Measurements from ENCODE around the gene IGFBP6. TPM values are rescaled to one million over a fixed set of nuclear protein-coding genes. Genes with fewer than 3 reads are reported as not detected.

The IGFBP6 gene
- total RNA-seq, 1 experiment from 2014 or later, result 58.0 TPM

DNA sequence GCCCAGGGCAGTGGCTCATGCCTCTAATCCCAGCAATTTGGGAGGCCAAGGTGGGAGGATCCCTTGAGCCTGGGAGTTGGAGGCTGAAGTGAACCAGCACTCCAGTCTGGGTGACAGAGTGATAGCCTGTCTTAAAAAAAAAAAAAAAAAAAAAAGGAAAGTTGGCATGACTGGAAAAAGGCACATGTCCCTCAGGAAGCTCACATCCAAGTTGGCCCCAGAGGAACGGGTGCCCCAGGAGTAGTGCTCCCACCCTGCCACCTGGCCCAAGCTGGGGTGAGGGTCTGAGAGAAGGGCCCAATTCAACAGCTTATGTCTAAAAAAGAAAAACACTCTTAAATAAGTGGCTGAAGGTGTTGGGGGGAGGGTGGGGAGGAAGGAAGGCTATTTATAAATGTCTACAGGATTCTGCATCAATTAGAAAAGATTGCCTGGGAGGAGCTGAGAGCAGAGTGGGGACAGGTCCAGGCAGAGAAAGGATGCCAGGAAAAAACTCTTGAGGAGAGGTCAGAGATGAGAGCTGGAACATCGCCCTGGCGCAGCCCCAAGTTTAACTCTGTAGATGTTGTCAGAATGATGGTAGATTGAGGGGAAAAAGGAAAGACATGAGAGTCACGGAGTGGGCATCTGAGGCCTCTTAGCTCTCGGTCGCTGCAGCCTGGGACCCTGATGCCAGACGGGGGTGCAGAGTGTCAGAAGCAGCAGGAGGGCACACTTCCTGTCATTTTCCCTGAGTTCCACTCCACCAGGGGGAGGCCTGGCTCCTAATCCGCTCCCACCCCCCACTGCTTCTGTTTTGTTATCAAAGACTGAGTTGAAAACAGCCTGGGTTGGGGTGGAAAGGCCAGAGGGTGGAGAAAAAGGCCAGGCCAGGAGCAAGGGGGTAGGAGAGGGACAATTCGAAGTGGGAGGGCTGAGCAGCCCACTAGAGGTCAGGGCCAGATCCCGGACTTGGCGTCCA, 25.6 kb upstream of the IGFBP6 start:
- Histone ChIP-seq H3K27me3 (replicated peaks) (no peaks in the 10 kb centered on the region), H3K9me3 (replicated peaks) (no peaks in the 10 kb centered on the region), H3K4me1 (replicated peaks) (peaks cover 28% of the 10 kb centered on the region), H3K27ac (no peak overlapping the region), H3K4me3 (no peak overlapping the region), H3K36me3 (peaks cover 61% of the 10 kb centered on the region)
- no peak for DNase-seq (ENCODE audit: low read depth in 1 of 2, low spot score in 2 of 2)

GRCh38 chr12:53073881-53074280, 23.6 kb upstream of the IGFBP6 start:
- Histone ChIP-seq H3K27ac (no peak overlapping the region), H3K9me3 (replicated peaks) (no peaks in the 10 kb centered on the region), H3K27me3 (replicated peaks) (no peaks in the 10 kb centered on the region), H3K36me3 (peaks cover 63% of the 10 kb centered on the region), H3K4me3 (no peak overlapping the region), H3K4me1 (replicated peaks) (peaks cover 26% of the 10 kb centered on the region)
- no peak for DNase-seq (ENCODE audit: low read depth in 1 of 2, low spot score in 2 of 2)

- no peak overlapping the region for H3K4me3 ChIP-seq
- no peak for DNase-seq (ENCODE audit: low read depth in 1 of 2, low spot score in 2 of 2)
- H3K9me3 ChIP-seq (replicated peaks), result no peaks in the 10 kb centered on the region
- H3K36me3 ChIP-seq, result peaks cover 63% of the 10 kb centered on the region
- no peaks in the 10 kb centered on the region for H3K27me3 ChIP-seq (replicated peaks)
- peaks cover 26% of the 10 kb centered on the region for H3K4me1 ChIP-seq (replicated peaks)
- H3K27ac ChIP-seq, result no peak overlapping the region
Measured at GRCh38 chr12:53074283-53074998, 23.0 kb upstream of the IGFBP6 start.

GRCh38 chr12:53074999-53075370, 22.5 kb upstream of the IGFBP6 start:
- Histone ChIP-seq H3K36me3 (peaks cover 60% of the 10 kb centered on the region), H3K27me3 (replicated peaks) (no peaks in the 10 kb centered on the region), H3K4me1 (replicated peaks) (peaks cover 31% of the 10 kb centered on the region), H3K4me3 (no peak overlapping the region), H3K27ac (no peak overlapping the region), H3K9me3 (replicated peaks) (no peaks in the 10 kb centered on the region)
- no peak for DNase-seq (ENCODE audit: low read depth in 1 of 2, low spot score in 2 of 2)

- H3K27ac ChIP-seq, result no peak overlapping the region
- H3K36me3 ChIP-seq, result peaks cover 46% of the 10 kb centered on the region
- peaks cover 32% of the 10 kb centered on the region for H3K4me1 ChIP-seq (replicated peaks)
- no peaks in the 10 kb centered on the region for H3K27me3 ChIP-seq (replicated peaks)
- no peaks in the 10 kb centered on the region for H3K9me3 ChIP-seq (replicated peaks)
- DNase-seq (ENCODE audit: low read depth in 1 of 2, low spot score in 2 of 2), result no peak
- no peak overlapping the region for H3K4me3 ChIP-seq
Measured at GRCh38 chr12:53076461-53076860, 21.0 kb upstream of the IGFBP6 start.

- DNase-seq (ENCODE audit: low read depth in 1 of 2, low spot score in 2 of 2), result no peak
- H3K27me3 ChIP-seq (replicated peaks), result no peaks in the 10 kb centered on the region
- peaks cover 44% of the 10 kb centered on the region for H3K36me3 ChIP-seq
- no peak overlapping the region for H3K4me3 ChIP-seq
- peaks cover 31% of the 10 kb centered on the region for H3K4me1 ChIP-seq (replicated peaks)
- no peak overlapping the region for H3K27ac ChIP-seq
- no peaks in the 10 kb centered on the region for H3K9me3 ChIP-seq (replicated peaks)
Measured at GRCh38 chr12:53077030-53077429, 20.4 kb upstream of the IGFBP6 start.

GRCh38 chr12:53078425-53079225, 18.8 kb upstream of the IGFBP6 start:
- DNase-seq (ENCODE audit: low read depth in 1 of 2, low spot score in 2 of 2), result peak in 1 of 2 experiments; percentile 43
- H3K36me3 ChIP-seq, result peaks cover 32% of the 10 kb centered on the region
- H3K4me3 ChIP-seq, result peak overlapping the region; percentile 51
- H3K27me3 ChIP-seq (replicated peaks), result no peaks in the 10 kb centered on the region
- H3K4me1 ChIP-seq (replicated peaks), result peaks cover 26% of the 10 kb centered on the region
- H3K27ac ChIP-seq, result peak overlapping the region; percentile 14; the same call in 1 of the 2 replicates
- H3K9me3 ChIP-seq (replicated peaks), result no peaks in the 10 kb centered on the region

DNA sequence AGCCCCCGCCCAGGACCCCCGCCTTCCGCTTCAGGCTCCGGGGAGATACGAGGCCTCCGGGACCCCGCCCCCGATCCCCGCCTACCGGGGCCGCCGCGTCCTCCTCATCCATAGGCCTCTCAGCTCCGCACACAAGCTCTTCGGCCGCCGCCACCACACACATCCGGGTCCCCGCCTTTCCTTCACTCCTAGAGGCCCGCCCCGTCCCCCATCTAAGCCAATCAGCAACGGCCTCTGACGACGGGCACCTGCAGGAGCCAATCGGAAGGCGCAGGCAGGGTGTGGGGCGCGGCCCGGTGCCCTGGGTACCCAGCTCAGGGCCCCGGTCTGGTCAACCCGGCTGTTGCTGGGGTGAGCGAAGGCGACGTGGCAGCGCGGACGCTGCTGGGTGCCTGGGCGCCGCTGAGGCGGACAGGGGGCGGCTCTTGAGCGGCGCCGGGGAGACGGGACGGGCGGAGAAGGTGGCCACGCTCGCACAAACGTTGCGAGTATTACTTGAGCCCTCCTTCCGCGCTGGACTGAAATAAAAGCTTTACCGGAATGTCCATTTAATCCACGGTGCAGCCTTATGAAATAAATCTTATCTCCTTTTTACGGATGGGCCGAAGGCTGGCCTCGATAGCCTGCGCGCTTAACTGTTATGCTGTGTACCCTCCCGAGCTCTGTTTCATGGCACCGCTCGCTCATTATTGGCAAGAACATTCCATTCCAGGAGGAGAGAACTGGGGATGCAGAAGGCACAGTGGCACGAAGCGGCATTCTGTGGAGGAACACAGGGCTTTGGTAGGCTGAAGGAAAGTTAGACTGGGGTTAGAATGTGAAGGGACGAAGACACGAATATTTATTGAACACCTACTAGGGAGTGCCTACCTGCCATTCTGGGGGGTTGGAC, 18.0 kb upstream of the IGFBP6 start, which contains the start of gene SPRYD3:
Gene SPRYD3, minus strand, starts transcription at position 165 of the 892 bp plus-strand sequence. Its CDS starts 57 bp downstream, at position 108.
- Histone ChIP-seq H3K9me3 (replicated peaks) (no peaks in the 10 kb centered on the region), H3K27me3 (replicated peaks) (no peaks in the 10 kb centered on the region), H3K36me3 (peaks cover 31% of the 10 kb centered on the region), H3K27ac (peak within 1 kb of the TSS; percentile 71), H3K4me3 (peak within 1 kb of the TSS; percentile 51), H3K4me1 (replicated peaks) (peaks cover 26% of the 10 kb centered on the region)
- peak; percentile 97 to 99 for DNase-seq (ENCODE audit: low read depth in 1 of 2, low spot score in 2 of 2)

GRCh38 chr12:53082637-53083175, 14.8 kb upstream of the IGFBP6 start:
- H3K4me1 ChIP-seq (replicated peaks), result peaks cover 26% of the 10 kb centered on the region
- H3K27me3 ChIP-seq (replicated peaks), result no peaks in the 10 kb centered on the region
- H3K4me3 ChIP-seq, result no peak overlapping the region
- peaks cover 2% of the 10 kb centered on the region for H3K36me3 ChIP-seq
- no peak overlapping the region for H3K27ac ChIP-seq
- 0 out of 2 replicates have a peak, but pooled peaks cover 4% of the 10 kb centered on the region for H3K9me3 ChIP-seq (replicated peaks)
- DNase-seq (ENCODE audit: low read depth in 1 of 2, low spot score in 2 of 2), result no peak

- no peak overlapping the region for H3K27ac ChIP-seq
- H3K4me1 ChIP-seq (replicated peaks), result no peaks in the 10 kb centered on the region
- H3K27me3 ChIP-seq (replicated peaks), result no peaks in the 10 kb centered on the region
- H3K9me3 ChIP-seq (replicated peaks), result 0 out of 2 replicates have a peak, but pooled peaks cover 4% of the 10 kb centered on the region
- H3K36me3 ChIP-seq, result no peaks in the 10 kb centered on the region
- DNase-seq (ENCODE audit: low read depth in 1 of 2, low spot score in 2 of 2), result no peak
- no peak overlapping the region for H3K4me3 ChIP-seq
Measured at GRCh38 chr12:53086361-53086760, 11.1 kb upstream of the IGFBP6 start.

GRCh38 chr12:53090105-53090504, 7.4 kb upstream of the IGFBP6 start:
- Histone ChIP-seq H3K4me3 (no peak overlapping the region), H3K36me3 (no peaks in the 10 kb centered on the region), H3K4me1 (replicated peaks) (no peaks in the 10 kb centered on the region), H3K27ac (no peak overlapping the region), H3K27me3 (replicated peaks) (no peaks in the 10 kb centered on the region), H3K9me3 (replicated peaks) (0 out of 2 replicates have a peak, but pooled peaks cover 4% of the 10 kb centered on the region)
- DNase-seq (ENCODE audit: low read depth in 1 of 2, low spot score in 2 of 2), result no peak

DNA sequence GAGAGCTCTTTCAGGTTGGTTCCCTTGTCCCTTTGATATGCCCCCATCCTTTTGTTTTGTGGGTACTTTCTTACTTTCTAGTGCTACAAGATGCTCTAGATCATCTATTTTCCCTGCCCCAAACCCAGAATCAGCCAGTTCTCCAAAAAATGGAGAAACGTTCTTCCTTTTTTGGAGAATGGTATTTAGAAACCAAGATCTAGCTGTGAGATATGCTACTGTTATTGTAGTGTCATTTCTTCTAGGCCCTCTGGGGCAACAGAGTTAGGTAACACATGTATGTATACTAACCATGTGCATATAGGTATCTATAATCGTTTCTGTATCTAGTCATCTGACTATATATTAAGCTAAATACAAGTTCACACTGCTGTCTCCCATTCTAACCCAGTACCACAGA, 6.9 kb upstream of the IGFBP6 start:
- no peaks in the 10 kb centered on the region for H3K27me3 ChIP-seq (replicated peaks)
- H3K4me3 ChIP-seq, result no peak overlapping the region

More for the DNA sequence above, 6.9 kb upstream of the IGFBP6 start:
- H3K9me3 ChIP-seq (replicated peaks), result 0 out of 2 replicates have a peak, but pooled peaks cover 3% of the 10 kb centered on the region
- no peak for DNase-seq (ENCODE audit: low read depth in 1 of 2, low spot score in 2 of 2)
- no peaks in the 10 kb centered on the region for H3K4me1 ChIP-seq (replicated peaks)
- no peak overlapping the region for H3K27ac ChIP-seq
- no peaks in the 10 kb centered on the region for H3K36me3 ChIP-seq

All from SJSA1 (cell line).